Upper lobe of right lung (tissue), 1 donor: Measurements from ENCODE around the gene HOXC11. TPM values are rescaled to one million over a fixed set of nuclear protein-coding genes. Genes with fewer than 3 reads are reported as not detected.

ENCODE experiments used
- ATAC-seq: fragments of 200-7000 bp; cut with Tn5 transposase; one replicate; pipeline ENCODE4 v1.9.1; 2020; ENCODE audit warnings: mild to moderate bottlenecking, moderate library complexity
- DNase-seq: peaks from one replicate; pipeline ENCODE4 v3.0.0-alpha.2; 2020
- H3K27ac ChIP-seq: fragments of 200-600 bp; one replicate; pipeline ENCODE4 v1.8.0; 2022
- H3K27me3 ChIP-seq: fragments of 200-600 bp; one replicate; pipeline ENCODE4 v1.8.0; 2022; ENCODE audit warnings: mild to moderate bottlenecking
- H3K36me3 ChIP-seq: fragments of 200-600 bp; one replicate; pipeline ENCODE4 v1.8.0; 2022
- H3K4me1 ChIP-seq: fragments of 200-600 bp; one replicate; pipeline ENCODE4 v1.8.0; 2022
- H3K4me3 ChIP-seq: fragments of 200-600 bp; one replicate; pipeline ENCODE4 v1.8.0; 2022; ENCODE audit warnings: mild to moderate bottlenecking
- H3K9me3 ChIP-seq: fragments of 200-600 bp; one replicate; pipeline ENCODE4 v1.8.0; 2022
- CTCF ChIP-seq: fragments of 200-600 bp; IDR thresholded peaks from one replicate; pipeline ENCODE4 v1.8.0; 2022; ENCODE audit warnings: antibody characterized with exemption
- intact Hi-C: fragments of 100-400 bp; cut with DNase I; formaldehyde crosslinking; loops from one replicate; pipeline ENCODE4 v1.11.0; 2022
- total RNA-seq: library from RNA; stranded (reverse); fragmentation: NEBNext Ultra II Directional; extraction: Animal tissue kit (Norgen Biotek cat#: 25700); gene quantifications from one replicate; pipeline ENCODE4 v1.2.1, GENCODE V29; 2021
- donor health status: DM: no; HTN: yes; CAD: no; lungs with severe emphysema.

HOXC11 gene
- total RNA-seq, 1 donor from 2014 or later, result not detected

GRCh38 chr12:53984901-53985691, 12.2 kb downstream of the HOXC11 start, which contains the start of gene HOXC10:
HOXC10 (plus strand) TSS chr12:53985146; CDS start chr12:53985260, 114 bp downstream.
- no peak within 1 kb of the TSS for H3K27ac ChIP-seq
- no peaks in the 10 kb centered on the region for H3K36me3 ChIP-seq
- peaks cover 15% of the 10 kb centered on the region for H3K4me1 ChIP-seq
- peak; percentile 31 for TF ChIP-seq CTCF
- ATAC-seq, result peak; percentile 55
- DNase-seq, result peak; percentile 75
- H3K4me3 ChIP-seq, result no peak within 1 kb of the TSS
- H3K9me3 ChIP-seq, result no peaks in the 10 kb centered on the region
- intact Hi-C loops, result no loop called here
- peaks cover 100% of the 10 kb centered on the region for H3K27me3 ChIP-seq

DNA sequence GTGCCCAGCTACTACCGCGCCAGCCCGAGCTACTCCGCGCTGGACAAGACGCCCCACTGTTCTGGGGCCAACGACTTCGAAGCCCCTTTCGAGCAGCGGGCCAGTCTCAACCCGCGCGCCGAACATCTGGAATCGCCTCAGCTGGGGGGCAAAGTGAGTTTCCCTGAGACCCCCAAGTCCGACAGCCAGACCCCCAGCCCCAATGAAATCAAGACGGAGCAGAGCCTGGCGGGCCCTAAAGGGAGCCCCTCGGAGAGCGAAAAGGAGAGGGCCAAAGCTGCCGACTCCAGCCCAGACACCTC, 12.7 kb downstream of the HOXC11 start:
- Histone ChIP-seq H3K4me3 (no peak overlapping the region), H3K4me1 (peaks cover 15% of the 10 kb centered on the region), H3K27ac (no peak overlapping the region), H3K9me3 (no peaks in the 10 kb centered on the region), H3K27me3 (peaks cover 100% of the 10 kb centered on the region), H3K36me3 (no peaks in the 10 kb centered on the region)
- intact Hi-C loops, result no loop called here
- ATAC-seq (no peak), DNase-seq (no peak)
- no peak for TF ChIP-seq CTCF

DNA sequence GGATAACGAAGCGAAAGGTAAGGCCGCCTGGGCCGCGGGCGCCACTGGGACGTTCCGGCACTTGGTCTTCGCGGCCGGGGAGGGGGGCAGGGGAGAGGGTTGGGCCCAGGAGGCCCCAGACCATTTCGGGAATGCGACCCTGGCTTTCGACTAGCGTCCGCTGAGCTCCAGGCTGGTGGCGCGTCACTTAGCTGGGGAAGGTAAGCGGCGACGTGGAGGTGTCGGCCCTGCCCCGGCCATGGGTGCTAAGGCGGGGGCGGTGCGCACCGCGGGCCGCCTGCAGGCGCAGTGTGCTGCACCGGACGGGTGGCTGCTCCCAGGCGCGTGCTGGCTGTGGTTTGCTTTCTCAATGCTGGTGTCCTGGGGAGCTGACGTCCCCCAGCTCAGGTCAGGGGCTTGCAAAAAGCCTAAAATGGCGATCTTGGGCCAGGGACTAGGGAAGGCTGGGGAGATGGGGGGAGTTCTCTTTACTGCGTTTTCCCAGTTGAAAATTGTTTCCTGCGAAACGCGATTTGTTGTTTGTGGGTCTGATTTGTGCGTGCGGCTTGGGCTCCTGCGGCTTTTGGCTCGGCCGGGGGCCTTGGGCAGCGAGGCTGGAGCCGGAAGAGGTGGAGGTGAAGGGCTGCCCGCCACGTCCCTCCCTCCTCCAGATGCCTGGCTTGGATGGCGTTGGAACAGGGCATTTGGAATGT, 13.2 kb downstream of the HOXC11 start:
- Histone ChIP-seq H3K27ac (no peak overlapping the region), H3K36me3 (no peaks in the 10 kb centered on the region), H3K27me3 (peaks cover 100% of the 10 kb centered on the region), H3K4me3 (no peak overlapping the region), H3K9me3 (no peaks in the 10 kb centered on the region), H3K4me1 (peaks cover 15% of the 10 kb centered on the region)
- TF ChIP-seq CTCF, result no peak
- peak; percentile 58 for DNase-seq
- peak; percentile 32 for ATAC-seq
- intact Hi-C loops, result no loop called here

- peaks cover 100% of the 10 kb centered on the region for H3K27me3 ChIP-seq
- TF ChIP-seq CTCF, result no peak
- no peak overlapping the region for H3K27ac ChIP-seq
- H3K9me3 ChIP-seq, result no peaks in the 10 kb centered on the region
- H3K36me3 ChIP-seq, result no peaks in the 10 kb centered on the region
- ATAC-seq, result no peak
- DNase-seq, result no peak
- no peak overlapping the region for H3K4me3 ChIP-seq
- peaks cover 15% of the 10 kb centered on the region for H3K4me1 ChIP-seq
- intact Hi-C loops, result no loop called here
These were observed 14.0 kb downstream of the HOXC11 start for GRCh38 chr12:53986686-53987483.

DNA sequence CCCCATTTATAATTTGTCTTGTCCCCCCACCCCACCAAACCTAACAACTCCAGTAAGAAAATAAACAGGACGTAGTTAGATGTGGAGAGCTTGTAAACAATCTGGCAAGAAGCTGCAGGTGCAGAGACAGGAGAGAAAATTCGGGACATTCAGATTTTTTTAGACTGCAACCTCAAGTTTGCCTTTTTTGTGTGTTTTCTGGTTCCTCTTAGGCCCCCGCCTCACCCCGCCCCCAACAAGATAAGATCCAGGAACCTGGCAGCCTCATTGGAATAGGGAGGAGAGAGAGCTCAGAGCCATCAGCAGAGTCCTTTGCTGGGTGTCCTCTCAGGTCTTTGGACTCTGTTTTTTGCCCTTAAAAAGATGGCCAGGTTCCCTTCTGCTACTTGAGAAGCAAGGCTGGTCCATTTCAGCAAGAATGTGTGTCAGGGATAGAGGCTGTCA, 14.9 kb downstream of the HOXC11 start:
- TF ChIP-seq CTCF, result no peak
- no peak for DNase-seq
- intact Hi-C loops, result no loop called here
- no peak for ATAC-seq
- H3K27ac ChIP-seq, result no peak overlapping the region
- H3K36me3 ChIP-seq, result no peaks in the 10 kb centered on the region
- H3K4me1 ChIP-seq, result peaks cover 15% of the 10 kb centered on the region
- no peaks in the 10 kb centered on the region for H3K9me3 ChIP-seq
- H3K27me3 ChIP-seq, result peaks cover 100% of the 10 kb centered on the region
- H3K4me3 ChIP-seq, result no peak overlapping the region
